IMR-90 (cell line): ENCODE measurements around the gene C2CD4D. TPM values are rescaled to one million over a fixed set of nuclear protein-coding genes. Genes with fewer than 3 reads are reported as not detected.

Source experiments
- ATAC-seq: fragments of 200-7000 bp; cut with Tn5 transposase; 2 replicates; pipeline ENCODE4 v1.9.1; 2020; ENCODE audit warnings: low read depth, mild to moderate bottlenecking, moderate library complexity
- BruUV-seq: library from RNA; stranded (reverse); fragments of 400-500 nt; replicated peaks from 2 replicates; lab custom pipeline; 2021; lab: Mats Ljungman, UMichigan
- CTCF ChIA-PET: fragments of 300-600 bp; formaldehyde crosslinking; extraction: SDS; loops from one replicate; lab custom pipeline; 2021; ENCODE audit warnings: antibody characterized with exemption; lab: Yijun Ruan, JAX
- POLR2A ChIA-PET: fragments of 300-600 bp; sonication (Branson Sonifier 250); formaldehyde crosslinking; loops from one replicate; lab custom pipeline; 2022; ENCODE audit warnings: antibody characterized with exemption; ENCODE audit not compliant: unreplicated experiment; lab: Charles Lee
- DNase-seq: peaks from one replicate; pipeline ENCODE4 v3.0.0; 2013
- H2AFZ ChIP-seq: replicated peaks from 2 replicates; pipeline ENCODE3; 2013; ENCODE audit warnings: low read length, mild to moderate bottlenecking; ENCODE audit not compliant: poor library complexity
- H2AK5ac ChIP-seq: 2 replicates; pipeline ENCODE4 v1.6.1; 2013; ENCODE audit warnings: low read depth, low read length, inconsistent platforms
- H2AK9ac ChIP-seq: replicated peaks from 2 replicates; pipeline ENCODE3; 2013; ENCODE audit warnings: mild to moderate bottlenecking, low read depth, low read length, moderate library complexity; ENCODE audit not compliant: poor library complexity
- H2BK120ac ChIP-seq: 2 replicates; pipeline ENCODE4 v1.6.1; 2013; ENCODE audit warnings: low read depth, low read length, inconsistent platforms
- H2BK15ac ChIP-seq: 3 replicates; pipeline ENCODE4 v1.6.1; 2013; ENCODE audit warnings: low read depth, low read length, inconsistent platforms
- H2BK20ac ChIP-seq: 2 replicates; pipeline ENCODE4 v1.6.1; 2013; ENCODE audit warnings: low read depth, mild to moderate bottlenecking, inconsistent platforms, low read length, moderate library complexity
- H2BK5ac ChIP-seq: 2 replicates; pipeline ENCODE4 v1.6.1; 2013; ENCODE audit warnings: mild to moderate bottlenecking, low read depth, low read length, inconsistent platforms; ENCODE audit not compliant: poor library complexity, severe bottlenecking
- H3K14ac ChIP-seq: replicated peaks from 2 replicates; pipeline ENCODE4 v1.6.1; 2013; ENCODE audit warnings: low read depth, low read length, inconsistent platforms
- H3K18ac ChIP-seq: 2 replicates; pipeline ENCODE4 v1.6.1; 2013; ENCODE audit warnings: low read depth, low read length, control low read depth
- H3K23ac ChIP-seq: 2 replicates; pipeline ENCODE4 v1.6.1; 2013; ENCODE audit warnings: low read depth, low read length, inconsistent platforms
- H3K27ac ChIP-seq: 2 replicates; pipeline ENCODE4 v1.5.1; 2013; ENCODE audit warnings: mild to moderate bottlenecking, control low read depth, low read length; ENCODE audit not compliant: insufficient read depth
- H3K27me3 ChIP-seq: 2 replicates; pipeline ENCODE4 v1.6.1; 2013; ENCODE audit warnings: low read length; ENCODE audit not compliant: control insufficient read depth, insufficient read depth
- H3K36me3 ChIP-seq: 2 replicates; pipeline ENCODE4 v1.6.1; 2013; ENCODE audit warnings: low read length, mixed read lengths; ENCODE audit not compliant: control insufficient read depth, insufficient read depth
- H3K4ac ChIP-seq: 2 replicates; pipeline ENCODE4 v1.6.1; 2013; ENCODE audit warnings: low read depth, low read length, inconsistent platforms
- H3K4me1 ChIP-seq: 2 replicates; pipeline ENCODE4 v1.6.1; 2013; ENCODE audit warnings: low read length, mixed read lengths; ENCODE audit not compliant: control insufficient read depth, insufficient read depth
- H3K4me2 ChIP-seq: 2 replicates; pipeline ENCODE4 v1.6.1; 2013; ENCODE audit warnings: low read depth, mild to moderate bottlenecking, control low read depth, low read length, moderate library complexity
- H3K4me3 ChIP-seq: 2 replicates; pipeline ENCODE4 v1.5.1; 2013; ENCODE audit warnings: low read depth, mild to moderate bottlenecking, control low read depth, low read length, moderate library complexity; ENCODE audit not compliant: insufficient read depth
- H3K56ac ChIP-seq: 2 replicates; pipeline ENCODE4 v1.6.1; 2013; ENCODE audit warnings: low read length, inconsistent platforms; ENCODE audit not compliant: insufficient read depth; ENCODE audit errors: extremely low read depth
- H3K79me1 ChIP-seq, 2 experiments: 2 replicates each; pipeline ENCODE4 v1.6.1; 2013; ENCODE audit warnings: low read length in 2 of 2, inconsistent platforms in 1 of 2, low read depth in 1 of 2
- H3K9ac ChIP-seq: 2 replicates; pipeline ENCODE4 v1.6.1; 2013; ENCODE audit warnings: low read depth, low read length, control low read depth
- H3K9me1 ChIP-seq: 2 replicates; pipeline ENCODE4 v1.6.1; 2013; ENCODE audit warnings: low read length, inconsistent platforms; ENCODE audit not compliant: insufficient read depth
- H3K9me3 ChIP-seq: 2 replicates; pipeline ENCODE4 v1.6.1; 2013; ENCODE audit warnings: low read length; ENCODE audit not compliant: control insufficient read depth, insufficient read depth
- H4K20me1 ChIP-seq: 2 replicates; pipeline ENCODE4 v1.6.1; 2013; ENCODE audit warnings: low read length, inconsistent platforms; ENCODE audit not compliant: insufficient read depth
- H4K5ac ChIP-seq: 2 replicates; pipeline ENCODE4 v1.6.1; 2013; ENCODE audit warnings: mild to moderate bottlenecking, low read depth, low read length, control low read depth
- H4K8ac ChIP-seq, 2 experiments: 2 replicates each; pipeline ENCODE4 v1.6.1; 2013; ENCODE audit warnings: low read depth in 2 of 2, low read length in 2 of 2, control low read depth in 1 of 2, inconsistent platforms in 1 of 2
- H4K91ac ChIP-seq: 2 replicates; pipeline ENCODE4 v1.6.1; 2013; ENCODE audit warnings: low read depth, low read length, inconsistent platforms; ENCODE audit not compliant: insufficient read depth
- CHD1 ChIP-seq: IDR thresholded peaks from 2 replicates; pipeline ENCODE4 v1.6.1; 2012; ENCODE audit warnings: low read depth, low read length, improper control_type of control experiment
- CTCF ChIP-seq: conservative IDR thresholded peaks from 2 replicates; pipeline ENCODE4 v1.5.1; 2012; ENCODE audit warnings: mild to moderate bottlenecking, low read depth, low read length, improper control_type of control experiment
- FOS ChIP-seq: fragments of 150-350 bp; IDR thresholded peaks from 2 replicates; pipeline ENCODE4 v1.6.1; 2016; ENCODE audit warnings: low read depth, low read length
- MAFK ChIP-seq: IDR thresholded peaks from 2 replicates; pipeline ENCODE4 v1.6.1; 2012; ENCODE audit warnings: low read depth, low read length, improper control_type of control experiment
- MXI1 ChIP-seq: IDR thresholded peaks from 2 replicates; pipeline ENCODE4 v1.6.1; 2012; ENCODE audit warnings: low read depth, mild to moderate bottlenecking, low read length, moderate library complexity, borderline replicate concordance
- NFE2L2 ChIP-seq: fragments of 150-350 bp; IDR thresholded peaks from 2 replicates; pipeline ENCODE4 v1.6.1; 2016; ENCODE audit warnings: low read depth, mild to moderate bottlenecking, low read length
- POLR2A ChIP-seq: IDR thresholded peaks from 2 replicates; pipeline ENCODE4 v1.6.1; 2012; ENCODE audit warnings: mild to moderate bottlenecking, low read depth, low read length
- RFX5 ChIP-seq: IDR thresholded peaks from 2 replicates; pipeline ENCODE4 v1.8.0; 2012; ENCODE audit warnings: low read depth, mild to moderate bottlenecking, low read length, moderate library complexity
- USF2 ChIP-seq: fragments of 150-350 bp; IDR thresholded peaks from 2 replicates; pipeline ENCODE4 v1.6.1; 2017; ENCODE audit warnings: mild to moderate bottlenecking, antibody characterized with exemption, low read length, low read depth
- WGBS, 2 experiments: methylation state at CpG; one replicate each; pipeline versions ENCODE4 v1.1.5 to v1.1.7; 2013; ENCODE audit warnings: missing lambda C conversion rate in 2 of 2; ENCODE audit not compliant: insufficient read length in 1 of 2; ENCODE audit errors: extremely low coverage in 2 of 2; 5-methylcytosine and 5-hydroxymethylcytosine counted together
- dilution Hi-C: fragments of 300-500 bp; cut with HindIII; formaldehyde crosslinking; loops from one replicate; pipeline ENCODE4 v1.14.3; 2018; ENCODE audit warnings: low sequenced_read_pairs; ENCODE audit not compliant: unreplicated experiment
- in situ Hi-C: fragments of 300-500 bp; cut with MboI; formaldehyde crosslinking; loops from 3 replicates; pipeline ENCODE4 v1.14.3; 2019; ENCODE audit warnings: low sequenced_read_pairs, inconsistent platforms, mixed read lengths
- intact Hi-C: fragments of 100-400 bp; cut with micrococcal nuclease; formaldehyde crosslinking; loops from 2 replicates; pipeline ENCODE4 v1.10.0; 2022
- polyA plus RNA-seq, 3 experiments: library from polyadenylated mRNA; depleted of rRNA; stranded (reverse); fragments of >200 nt; gene quantifications; 2 replicates each; pipeline ENCODE4 v1.2.3, GENCODE V29; 2012; ENCODE audit warnings: low replicate concordance in 1 of 3
- total RNA-seq: library from RNA; depleted of rRNA; stranded (reverse); fragments of >200 nt; gene quantifications from 2 replicates; pipeline ENCODE4 v1.2.3, GENCODE V29; 2012
- TF ChIP-seq, protein P1 (sequence below): fragments of 150-350 bp; IDR thresholded peaks from 2 replicates; pipeline ENCODE4 v1.6.1; 2016; ENCODE audit warnings: low read depth, mild to moderate bottlenecking, low read length, moderate library complexity, borderline replicate concordance

Gene C2CD4D
- total and polyA plus RNA-seq, 2 of the 4 experiments (the other 2 are of a cell fraction) = not detected

DNA sequence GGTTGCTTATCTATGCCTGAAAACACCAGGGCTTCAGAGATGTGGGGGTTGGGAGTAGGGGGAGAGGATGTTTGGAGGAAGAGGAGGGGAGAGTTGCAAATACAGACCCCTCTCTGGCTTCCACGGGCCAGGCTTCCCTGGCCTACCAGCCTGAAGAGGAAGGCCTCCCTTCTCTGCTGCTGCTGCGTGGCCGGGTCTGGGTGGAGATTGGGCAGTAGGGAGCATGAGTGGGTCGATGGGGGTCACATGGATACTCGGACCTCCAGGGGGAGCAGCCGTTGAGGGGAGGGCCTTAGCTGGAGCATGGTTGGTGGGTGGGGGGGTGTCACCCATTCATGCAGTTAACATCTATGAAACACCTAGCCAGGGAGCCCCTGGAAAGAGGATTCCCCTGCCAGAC lies 9.6 kb downstream of the C2CD4D start:
- no CpG with 5 or more reads among the region's 6 CpGs for WGBS, 2 experiments
- intact Hi-C loops = loop anchor here (10.0 kb wide), 1 partner anchor 285 kb away; the partner anchor contains the start of gene TUFT1
- ChIA-PET POLR2A (no interaction called here), CTCF (no interaction called here)
- dilution Hi-C loops = no loop called here
- no peak overlapping the region for H4K91ac ChIP-seq
- no peak overlapping the region for H3K14ac ChIP-seq
- H3K9me3 ChIP-seq = no peaks in the 10 kb centered on the region
- ATAC-seq = no peak
- H2BK5ac ChIP-seq = no peak overlapping the region
- peaks cover 55% of the 10 kb centered on the region for H3K27me3 ChIP-seq
- TF ChIP-seq RFX5 (no peak), FOS (no peak), MXI1 (no peak), NFE2L2 (no peak), MAFK (no peak), CHD1 (no peak), CTCF (no peak), USF2 (no peak), POLR2A (no peak)
- TF ChIP-seq, protein P1, sequence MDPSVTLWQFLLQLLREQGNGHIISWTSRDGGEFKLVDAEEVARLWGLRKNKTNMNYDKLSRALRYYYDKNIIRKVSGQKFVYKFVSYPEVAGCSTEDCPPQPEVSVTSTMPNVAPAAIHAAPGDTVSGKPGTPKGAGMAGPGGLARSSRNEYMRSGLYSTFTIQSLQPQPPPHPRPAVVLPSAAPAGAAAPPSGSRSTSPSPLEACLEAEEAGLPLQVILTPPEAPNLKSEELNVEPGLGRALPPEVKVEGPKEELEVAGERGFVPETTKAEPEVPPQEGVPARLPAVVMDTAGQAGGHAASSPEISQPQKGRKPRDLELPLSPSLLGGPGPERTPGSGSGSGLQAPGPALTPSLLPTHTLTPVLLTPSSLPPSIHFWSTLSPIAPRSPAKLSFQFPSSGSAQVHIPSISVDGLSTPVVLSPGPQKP = no peak
- no peak overlapping the region for H2BK20ac ChIP-seq
- no peak overlapping the region for H2AK5ac ChIP-seq
- no peak overlapping the region for H3K23ac ChIP-seq
- no peaks in the 10 kb centered on the region for H3K79me1 ChIP-seq
- H2BK120ac ChIP-seq = no peak overlapping the region
- no peaks in the 10 kb centered on the region for H3K4me1 ChIP-seq
- BruUV-seq = no TSS peak
- no peak overlapping the region for H3K9ac ChIP-seq
- H3K9me1 ChIP-seq = no peaks in the 10 kb centered on the region
- no peak overlapping the region for H4K5ac ChIP-seq
- H3K4me2 ChIP-seq = no peak overlapping the region
- no peak overlapping the region for H3K4ac ChIP-seq
- H2BK15ac ChIP-seq = no peak overlapping the region
- H2AFZ ChIP-seq = no peak overlapping the region
- no peak overlapping the region for H3K18ac ChIP-seq
- H3K36me3 ChIP-seq = no peaks in the 10 kb centered on the region
- no peak overlapping the region for H4K8ac ChIP-seq
- no peak overlapping the region for H3K4me3 ChIP-seq
- no peak overlapping the region for H3K27ac ChIP-seq
- in situ Hi-C loops = no loop called here
- H2AK9ac ChIP-seq = no peak overlapping the region
- no peak overlapping the region for H3K56ac ChIP-seq
- no peaks in the 10 kb centered on the region for H4K20me1 ChIP-seq
- no peak for DNase-seq
